DND-41 (cell line): ENCODE results near the gene FLNB.

ENCODE experiments used
- ATAC-seq: fragments of 200-7000 bp; cut with Tn5 transposase; 3 replicates; pipeline ENCODE4 v1.9.1; 2021; ENCODE audit warnings: low read depth; ENCODE audit not compliant: insufficient read depth
- DNase-seq: peaks from one replicate; pipeline ENCODE4 v3.0.0-alpha.2; 2020
- H2AFZ ChIP-seq: 2 replicates; pipeline ENCODE4 v1.6.0; 2012; ENCODE audit warnings: low read depth, low read length
- H3K27ac ChIP-seq: 2 replicates; pipeline ENCODE4 v1.5.1; 2012; ENCODE audit warnings: low read length, inconsistent platforms
- H3K27me3 ChIP-seq: fragments of 200-600 bp; sonication (generic); 2 replicates; pipeline ENCODE4 v1.6.0; 2012; ENCODE audit warnings: low read length, mild to moderate bottlenecking, inconsistent platforms; ENCODE audit not compliant: insufficient read depth, poor library complexity
- H3K36me3 ChIP-seq: 2 replicates; pipeline ENCODE4 v1.5.1; 2012; ENCODE audit warnings: low read length, inconsistent platforms; ENCODE audit not compliant: insufficient read depth
- H3K4me1 ChIP-seq: 2 replicates; pipeline ENCODE4 v1.5.1; 2012; ENCODE audit warnings: mild to moderate bottlenecking, low read length; ENCODE audit not compliant: insufficient read depth
- H3K4me2 ChIP-seq: 2 replicates; pipeline ENCODE4 v1.6.0; 2012; ENCODE audit warnings: mild to moderate bottlenecking, moderate library complexity, low read length, inconsistent platforms; ENCODE audit not compliant: insufficient read depth
- H3K4me3 ChIP-seq, 2 experiments: fragments of 200-600 bp in 1 of 2; shearing (Covaris generic) in 1 of 2; 2 replicates each; pipeline ENCODE4 v1.5.1; 2012 to 2016; ENCODE audit warnings: inconsistent platforms in 2 of 2, low read length in 2 of 2, mild to moderate bottlenecking in 2 of 2, low read depth in 1 of 2, moderate library complexity in 1 of 2
- H3K79me2 ChIP-seq: 2 replicates; pipeline ENCODE4 v1.6.0; 2012; ENCODE audit warnings: low read length, inconsistent platforms; ENCODE audit not compliant: insufficient read depth
- H3K9ac ChIP-seq: 2 replicates; pipeline ENCODE4 v1.6.0; 2012; ENCODE audit warnings: low read depth, mild to moderate bottlenecking, inconsistent platforms, low read length, moderate library complexity
- H3K9me3 ChIP-seq: 2 replicates; pipeline ENCODE4 v1.5.1; 2012; ENCODE audit warnings: low read length, moderate library complexity, mild to moderate bottlenecking, inconsistent platforms; ENCODE audit not compliant: insufficient read depth, severe bottlenecking
- H4K20me1 ChIP-seq: 2 replicates; pipeline ENCODE4 v1.6.0; 2012; ENCODE audit warnings: low read length; ENCODE audit not compliant: insufficient read depth
- CTCF ChIP-seq: IDR thresholded peaks from 2 replicates; pipeline ENCODE4 v1.5.1; 2012; ENCODE audit warnings: borderline replicate concordance, low read length, moderate library complexity, mild to moderate bottlenecking; ENCODE audit not compliant: poor library complexity, severe bottlenecking; ENCODE audit errors: extremely low read depth
- EZH2 ChIP-seq: IDR thresholded peaks from 3 replicates; pipeline ENCODE4 v1.6.1; 2012; ENCODE audit warnings: borderline replicate concordance, low read depth, mild to moderate bottlenecking, moderate library complexity, low read length, inconsistent platforms; ENCODE audit not compliant: severe bottlenecking

FLNB gene

GRCh38 chr3:58094657-58095056 is 86.4 kb downstream of the FLNB start:
- no peak overlapping the region for H3K27ac ChIP-seq
- H3K4me1 ChIP-seq = no peaks in the 10 kb centered on the region
- no peak overlapping the region for H2AFZ ChIP-seq
- no peak for DNase-seq
- no peaks in the 10 kb centered on the region for H4K20me1 ChIP-seq
- H3K4me3 ChIP-seq = no peak overlapping the region
- no peaks in the 10 kb centered on the region for H3K79me2 ChIP-seq
- H3K9ac ChIP-seq = no peak overlapping the region
- TF ChIP-seq CTCF = no peak
- TF ChIP-seq EZH2 = no peak
- H3K27me3 ChIP-seq = no peaks in the 10 kb centered on the region
- no peak for ATAC-seq
- H3K9me3 ChIP-seq = no peaks in the 10 kb centered on the region
- H3K36me3 ChIP-seq = peaks cover 50% of the 10 kb centered on the region
- H3K4me2 ChIP-seq = no peak overlapping the region

- ATAC-seq = no peak
- Histone ChIP-seq H3K36me3 (peaks cover 57% of the 10 kb centered on the region), H2AFZ (no peak overlapping the region), H3K4me2 (no peak overlapping the region), H3K4me3 (no peak overlapping the region), H3K4me1 (no peaks in the 10 kb centered on the region), H3K79me2 (no peaks in the 10 kb centered on the region), H3K27me3 (no peaks in the 10 kb centered on the region), H3K9me3 (no peaks in the 10 kb centered on the region), H4K20me1 (no peaks in the 10 kb centered on the region), H3K9ac (no peak overlapping the region), H3K27ac (no peak overlapping the region)
- no peak for DNase-seq
- TF ChIP-seq CTCF = no peak
- TF ChIP-seq EZH2 = no peak
These were observed 87.4 kb downstream of the FLNB start for GRCh38 chr3:58095603-58096138.

GRCh38 chr3:58098531-58098930 is 90.3 kb downstream of the FLNB start:
- no peaks in the 10 kb centered on the region for H3K4me1 ChIP-seq
- DNase-seq = no peak
- no peak overlapping the region for H3K9ac ChIP-seq
- H3K36me3 ChIP-seq = peaks cover 86% of the 10 kb centered on the region
- TF ChIP-seq CTCF = no peak
- TF ChIP-seq EZH2 = no peak
- H3K27ac ChIP-seq = no peak overlapping the region
- H3K27me3 ChIP-seq = no peaks in the 10 kb centered on the region
- no peak overlapping the region for H3K4me3 ChIP-seq
- no peak for ATAC-seq
- no peaks in the 10 kb centered on the region for H4K20me1 ChIP-seq
- H3K4me2 ChIP-seq = no peak overlapping the region
- H2AFZ ChIP-seq = no peak overlapping the region
- H3K9me3 ChIP-seq = no peaks in the 10 kb centered on the region
- H3K79me2 ChIP-seq = no peaks in the 10 kb centered on the region

GRCh38 chr3:58099865-58100264 is 91.6 kb downstream of the FLNB start:
- Histone ChIP-seq H3K9ac (no peak overlapping the region), H3K36me3 (peaks cover 92% of the 10 kb centered on the region), H2AFZ (no peak overlapping the region), H3K79me2 (no peaks in the 10 kb centered on the region), H3K4me3 (no peak overlapping the region), H3K27ac (0 out of 2 replicates have a peak overlapping the region, but pooled peaks have one; percentile 30), H3K4me1 (no peaks in the 10 kb centered on the region), H3K9me3 (no peaks in the 10 kb centered on the region), H4K20me1 (no peaks in the 10 kb centered on the region), H3K27me3 (no peaks in the 10 kb centered on the region), H3K4me2 (no peak overlapping the region)
- ATAC-seq (no peak), DNase-seq (no peak)
- TF ChIP-seq CTCF (no peak), EZH2 (no peak)
